Rectal smooth muscle tissue (tissue), 1 donor: ENCODE data around the gene DMBT1.
A peak's percentile ranks its signal among the peaks of the same experiment; 100 is the strongest.

Experiments
- H3K27ac ChIP-seq: one replicate; pipeline ENCODE4 v1.7.0; 2013; ENCODE audit warnings: low read depth, low read length, inconsistent platforms
- H3K27me3 ChIP-seq: one replicate; pipeline ENCODE4 v1.7.0; 2013; ENCODE audit warnings: low read length; ENCODE audit not compliant: control insufficient read depth, insufficient read depth
- H3K36me3 ChIP-seq: one replicate; pipeline ENCODE4 v1.7.0; 2013; ENCODE audit warnings: low read length; ENCODE audit not compliant: control insufficient read depth, insufficient read depth
- H3K4me1 ChIP-seq: one replicate; pipeline ENCODE4 v1.7.0; 2013; ENCODE audit warnings: low read length; ENCODE audit not compliant: control insufficient read depth, insufficient read depth
- H3K4me3 ChIP-seq: one replicate; pipeline ENCODE4 v1.7.0; 2013; ENCODE audit warnings: low read length
- H3K9ac ChIP-seq: one replicate; pipeline ENCODE4 v1.7.0; 2013; ENCODE audit warnings: low read length

Gene DMBT1

GRCh38 chr10:122550983-122551382 is 9.6 kb upstream of the DMBT1 start:
- no peaks in the 10 kb centered on the region for H3K36me3 ChIP-seq
- H3K27ac ChIP-seq = no peak overlapping the region
- no peaks in the 10 kb centered on the region for H3K4me1 ChIP-seq
- no peak overlapping the region for H3K4me3 ChIP-seq
- no peak overlapping the region for H3K9ac ChIP-seq
- H3K27me3 ChIP-seq = no peaks in the 10 kb centered on the region

GRCh38 chr10:122551450-122551849 is 9.1 kb upstream of the DMBT1 start:
- Histone ChIP-seq H3K27ac (no peak overlapping the region), H3K4me1 (no peaks in the 10 kb centered on the region), H3K9ac (no peak overlapping the region), H3K36me3 (no peaks in the 10 kb centered on the region), H3K27me3 (no peaks in the 10 kb centered on the region), H3K4me3 (no peak overlapping the region)

- H3K4me3 ChIP-seq = no peak overlapping the region
- no peaks in the 10 kb centered on the region for H3K36me3 ChIP-seq
- H3K9ac ChIP-seq = no peak overlapping the region
- no peak overlapping the region for H3K27ac ChIP-seq
- H3K27me3 ChIP-seq = no peaks in the 10 kb centered on the region
- H3K4me1 ChIP-seq = no peaks in the 10 kb centered on the region
Observed at GRCh38 chr10:122553341-122553740, 7.2 kb upstream of the DMBT1 start.

GRCh38 chr10:122554131-122555036 is 6.2 kb upstream of the DMBT1 start:
- Histone ChIP-seq H3K4me1 (no peaks in the 10 kb centered on the region), H3K27ac (no peak overlapping the region), H3K27me3 (no peaks in the 10 kb centered on the region), H3K4me3 (no peak overlapping the region), H3K36me3 (no peaks in the 10 kb centered on the region), H3K9ac (no peak overlapping the region)

- Histone ChIP-seq H3K27me3 (no peaks in the 10 kb centered on the region), H3K4me1 (no peaks in the 10 kb centered on the region), H3K9ac (no peak overlapping the region), H3K4me3 (no peak overlapping the region), H3K27ac (no peak overlapping the region), H3K36me3 (no peaks in the 10 kb centered on the region)
Observed at GRCh38 chr10:122555442-122555841, 5.1 kb upstream of the DMBT1 start.

GRCh38 chr10:122557516-122557915 is 3.0 kb upstream of the DMBT1 start:
- Histone ChIP-seq H3K27ac (no peak overlapping the region), H3K27me3 (no peaks in the 10 kb centered on the region), H3K9ac (no peak overlapping the region), H3K4me1 (no peaks in the 10 kb centered on the region), H3K4me3 (no peak overlapping the region), H3K36me3 (no peaks in the 10 kb centered on the region)

- Histone ChIP-seq H3K4me1 (no peaks in the 10 kb centered on the region), H3K27ac (no peak overlapping the region), H3K27me3 (no peaks in the 10 kb centered on the region), H3K4me3 (no peak overlapping the region), H3K36me3 (no peaks in the 10 kb centered on the region), H3K9ac (no peak overlapping the region)
Observed at GRCh38 chr10:122558452-122558851, 2.1 kb upstream of the DMBT1 start.

- Histone ChIP-seq H3K27ac (no peak overlapping the region), H3K4me3 (no peak overlapping the region), H3K27me3 (peaks cover 2% of the 10 kb centered on the region), H3K9ac (no peak overlapping the region), H3K4me1 (no peaks in the 10 kb centered on the region), H3K36me3 (no peaks in the 10 kb centered on the region)
Observed at GRCh38 chr10:122559228-122559627, 1.3 kb upstream of the DMBT1 start.

- no peak overlapping the region for H3K9ac ChIP-seq
- H3K4me1 ChIP-seq = no peaks in the 10 kb centered on the region
- peaks cover 2% of the 10 kb centered on the region for H3K27me3 ChIP-seq
Observed at GRCh38 chr10:122561212-122561611, 658 bp downstream of the DMBT1 start.

GRCh38 chr10:122561792-122562191 is 1.2 kb downstream of the DMBT1 start:
- no peaks in the 10 kb centered on the region for H3K4me1 ChIP-seq
- H3K27ac ChIP-seq = no peak overlapping the region
- no peak overlapping the region for H3K4me3 ChIP-seq
- no peak overlapping the region for H3K9ac ChIP-seq
- H3K27me3 ChIP-seq = peaks cover 2% of the 10 kb centered on the region
- H3K36me3 ChIP-seq = no peaks in the 10 kb centered on the region

More at GRCh38 chr10:122561212-122561611, 658 bp downstream of the DMBT1 start:
- Histone ChIP-seq H3K4me3 (no peak overlapping the region), H3K27ac (no peak overlapping the region), H3K36me3 (no peaks in the 10 kb centered on the region)

GRCh38 chr10:122564980-122565379 is 4.4 kb downstream of the DMBT1 start:
- H3K4me1 ChIP-seq = no peaks in the 10 kb centered on the region
- no peak overlapping the region for H3K27ac ChIP-seq
- no peak overlapping the region for H3K9ac ChIP-seq
- no peaks in the 10 kb centered on the region for H3K36me3 ChIP-seq
- peaks cover 2% of the 10 kb centered on the region for H3K27me3 ChIP-seq
- no peak overlapping the region for H3K4me3 ChIP-seq

- H3K4me3 ChIP-seq = peak overlapping the region; percentile 54
- no peak overlapping the region for H3K9ac ChIP-seq
- H3K4me1 ChIP-seq = no peaks in the 10 kb centered on the region
Observed at GRCh38 chr10:122565766-122566206, 5.2 kb downstream of the DMBT1 start.

GRCh38 chr10:122566632-122567031 is 6.1 kb downstream of the DMBT1 start:
- H3K4me1 ChIP-seq = no peaks in the 10 kb centered on the region
- H3K36me3 ChIP-seq = no peaks in the 10 kb centered on the region
- H3K27ac ChIP-seq = no peak overlapping the region
- H3K9ac ChIP-seq = no peak overlapping the region
- peaks cover 2% of the 10 kb centered on the region for H3K27me3 ChIP-seq
- H3K4me3 ChIP-seq = no peak overlapping the region

More at GRCh38 chr10:122565766-122566206, 5.2 kb downstream of the DMBT1 start:
- no peaks in the 10 kb centered on the region for H3K36me3 ChIP-seq
- H3K27me3 ChIP-seq = peaks cover 2% of the 10 kb centered on the region
- H3K27ac ChIP-seq = no peak overlapping the region
